Body of pancreas (tissue), 4 donors: ENCODE data around the gene MRTFB.

Source experiments
- POLR2A ChIP-seq, 3 donors: fragments of 450-650 bp; IDR thresholded peaks; one replicate each; pipeline ENCODE4 v1.6.1; 2016; ENCODE audit warnings: antibody characterized with exemption in 3 of 3, mild to moderate bottlenecking in 2 of 3
- TF ChIP-seq, protein P1 (sequence below), 7 experiments: fragments of 450-650 bp in 4 of 7; fragments of 200-600 bp in 3 of 7; sonication (generic) in 3 of 7; IDR thresholded peaks; one replicate each; pipeline ENCODE4 v1.5.1; 2016 to 2019; ENCODE audit warnings: antibody characterized with exemption in 7 of 7

DNA sequence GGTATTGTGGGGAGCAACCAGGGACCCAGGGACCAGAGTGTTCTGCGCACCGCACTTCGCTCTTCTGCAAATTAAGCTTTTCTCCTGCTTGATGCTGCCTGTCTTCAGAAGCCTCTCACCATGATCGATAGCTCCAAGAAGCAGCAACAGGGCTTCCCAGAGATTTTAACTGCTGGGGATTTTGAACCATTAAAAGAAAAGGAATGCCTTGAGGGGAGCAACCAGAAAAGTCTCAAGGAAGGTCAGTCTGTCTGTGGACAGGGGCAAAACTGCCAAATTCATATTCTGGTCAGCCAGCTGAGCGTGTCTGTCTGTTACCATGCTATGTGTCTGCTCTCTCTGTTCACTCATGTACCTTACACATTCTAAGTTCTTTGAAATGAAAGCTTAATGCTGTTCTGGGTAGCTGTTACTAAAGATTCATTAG, 115.7 kb downstream of the MRTFB start:
- TF ChIP-seq, protein P1, sequence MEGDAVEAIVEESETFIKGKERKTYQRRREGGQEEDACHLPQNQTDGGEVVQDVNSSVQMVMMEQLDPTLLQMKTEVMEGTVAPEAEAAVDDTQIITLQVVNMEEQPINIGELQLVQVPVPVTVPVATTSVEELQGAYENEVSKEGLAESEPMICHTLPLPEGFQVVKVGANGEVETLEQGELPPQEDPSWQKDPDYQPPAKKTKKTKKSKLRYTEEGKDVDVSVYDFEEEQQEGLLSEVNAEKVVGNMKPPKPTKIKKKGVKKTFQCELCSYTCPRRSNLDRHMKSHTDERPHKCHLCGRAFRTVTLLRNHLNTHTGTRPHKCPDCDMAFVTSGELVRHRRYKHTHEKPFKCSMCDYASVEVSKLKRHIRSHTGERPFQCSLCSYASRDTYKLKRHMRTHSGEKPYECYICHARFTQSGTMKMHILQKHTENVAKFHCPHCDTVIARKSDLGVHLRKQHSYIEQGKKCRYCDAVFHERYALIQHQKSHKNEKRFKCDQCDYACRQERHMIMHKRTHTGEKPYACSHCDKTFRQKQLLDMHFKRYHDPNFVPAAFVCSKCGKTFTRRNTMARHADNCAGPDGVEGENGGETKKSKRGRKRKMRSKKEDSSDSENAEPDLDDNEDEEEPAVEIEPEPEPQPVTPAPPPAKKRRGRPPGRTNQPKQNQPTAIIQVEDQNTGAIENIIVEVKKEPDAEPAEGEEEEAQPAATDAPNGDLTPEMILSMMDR (IDR thresholded peaks at IDR 0.05) = no peak
- no peak for TF ChIP-seq POLR2A (IDR thresholded peaks at IDR 0.05)
